Tibial artery (tissue), 4 donors: ENCODE measurements around the gene MCRIP2.

Experiments
- DNase-seq, 2 donors: peaks; one replicate each; pipeline ENCODE4 v3.0.0-alpha.2; 2019
- H3K27ac ChIP-seq, 2 donors: fragments of 200-600 bp; sonication (generic) in 1 of 2; 1 replicate in 1 of 2; 2 replicates in 1 of 2; pipeline ENCODE4 v1.5.1; 2018 to 2019; ENCODE audit warnings: mild to moderate bottlenecking in 1 of 2
- H3K27me3 ChIP-seq, 2 donors: fragments of 200-600 bp; sonication (generic) in 1 of 2; one replicate each; pipeline versions ENCODE4 v1.5.1 to v1.6.0; 2016 to 2019
- H3K36me3 ChIP-seq, 3 donors: fragments of 200-600 bp; sonication (generic) in 2 of 3; one replicate each; pipeline ENCODE4 v1.5.1; 2016 to 2019; ENCODE audit warnings: mild to moderate bottlenecking in 2 of 3
- H3K4me1 ChIP-seq, 4 donors: fragments of 200-600 bp; sonication (generic) in 2 of 4; 1 replicate in 3 of 4; 2 replicates in 1 of 4; pipeline ENCODE4 v1.5.1; 2016 to 2019
- H3K4me3 ChIP-seq, 2 donors: fragments of 200-600 bp; sonication (generic) in 1 of 2; 1 replicate in 1 of 2; 2 replicates in 1 of 2; pipeline ENCODE4 v1.5.1; 2018 to 2019; ENCODE audit warnings: mild to moderate bottlenecking in 2 of 2
- H3K9me3 ChIP-seq, 3 donors: fragments of 200-600 bp; sonication (generic) in 1 of 3; one replicate each; pipeline ENCODE4 v1.5.1; 2016 to 2019
- CTCF ChIP-seq, 2 experiments: fragments of 200-600 bp in 1 of 2; fragments of 450-650 bp in 1 of 2; IDR thresholded peaks; one replicate each; pipeline ENCODE4 v1.5.1; 2017 to 2019; ENCODE audit warnings: antibody characterized with exemption in 2 of 2, mild to moderate bottlenecking in 1 of 2, moderate library complexity in 1 of 2
- intact Hi-C: fragments of 100-400 bp; cut with DNase I; formaldehyde crosslinking; loops from one replicate; pipeline ENCODE4 v1.15.0; 2023; ENCODE audit warnings: low total_unique reads

MCRIP2 gene

GRCh38 chr16:631808-632358 lies 9.7 kb upstream of the MCRIP2 start:
- Histone ChIP-seq H3K27ac (no peak overlapping the region), H3K4me3 (no peak overlapping the region), H3K36me3 (peaks cover 7 to 57% (median 36%) of the 10 kb centered on the region in 3 donors), H3K27me3 (peaks cover 0 to 7% of the 10 kb centered on the region in 2 donors), H3K9me3 (no peaks in the 10 kb centered on the region), H3K4me1 (peaks cover 0 to 34% (median 25%) of the 10 kb centered on the region in 4 donors)
- DNase-seq: no peak
- TF ChIP-seq CTCF (IDR thresholded peaks at IDR 0.05): no peak
- intact Hi-C loops: loop anchor here (10.0 kb wide), 1 partner anchor 47 kb away; no protein-coding TSS in a partner anchor

GRCh38 chr16:632486-633335 lies 8.9 kb upstream of the MCRIP2 start:
- Histone ChIP-seq H3K9me3 (no peaks in the 10 kb centered on the region), H3K4me1 (peaks cover 0 to 41% (median 30%) of the 10 kb centered on the region in 4 donors), H3K4me3 (no peak overlapping the region), H3K27ac (no peak overlapping the region), H3K36me3 (peaks cover under 1 to 49% (median 28%) of the 10 kb centered on the region in 3 donors), H3K27me3 (peaks cover 0 to 7% of the 10 kb centered on the region in 2 donors)
- intact Hi-C loops: loop anchor here (10.0 kb wide), 1 partner anchor 48 kb away; no protein-coding TSS in a partner anchor
- no peak for TF ChIP-seq CTCF (IDR thresholded peaks at IDR 0.05)
- DNase-seq: no peak

GRCh38 chr16:633336-634050 lies 8.1 kb upstream of the MCRIP2 start:
- no peak for DNase-seq
- no peak for TF ChIP-seq CTCF (IDR thresholded peaks at IDR 0.05)

GRCh38 chr16:634051-634670 lies 7.5 kb upstream of the MCRIP2 start:
- H3K4me1 ChIP-seq: peaks cover 0 to 45% (median 31%) of the 10 kb centered on the region in 4 donors
- H3K4me3 ChIP-seq: no peak overlapping the region
- DNase-seq: no peak
- intact Hi-C loops: loop anchor here (10.0 kb wide), 1 partner anchor 49 kb away; no protein-coding TSS in a partner anchor
- H3K9me3 ChIP-seq: no peaks in the 10 kb centered on the region
- TF ChIP-seq CTCF (IDR thresholded peaks at IDR 0.05): no peak
- no peak overlapping the region for H3K27ac ChIP-seq
- peaks cover 0 to 7% of the 10 kb centered on the region in 2 donors for H3K27me3 ChIP-seq
- H3K36me3 ChIP-seq: peaks cover 0 to 34% (median 18%) of the 10 kb centered on the region in 3 donors

More at GRCh38 chr16:633336-634050, 8.1 kb upstream of the MCRIP2 start:
- Histone ChIP-seq H3K27me3 (peaks cover 0 to 7% of the 10 kb centered on the region in 2 donors), H3K27ac (no peak overlapping the region), H3K4me3 (no peak overlapping the region), H3K9me3 (no peaks in the 10 kb centered on the region), H3K4me1 (peaks cover 0 to 45% (median 31%) of the 10 kb centered on the region in 4 donors), H3K36me3 (peaks cover 0 to 41% (median 20%) of the 10 kb centered on the region in 3 donors)
- intact Hi-C loops: loop anchor here (10.0 kb wide), 1 partner anchor 49 kb away; no protein-coding TSS in a partner anchor

- no peaks in the 10 kb centered on the region for H3K9me3 ChIP-seq
- peak overlapping the region; percentile 66 to 91 for H3K4me3 ChIP-seq
- peak overlapping the region in 1 of 2 donors; percentile 97 for H3K27ac ChIP-seq
- H3K36me3 ChIP-seq: peaks cover 0 to 28% (median 18%) of the 10 kb centered on the region in 3 donors
- peaks cover 0 to 39% (median 31%) of the 10 kb centered on the region in 4 donors for H3K4me1 ChIP-seq
- no peak for DNase-seq
- no peak for TF ChIP-seq CTCF (IDR thresholded peaks at IDR 0.05)
- peaks cover 0 to 7% of the 10 kb centered on the region in 2 donors for H3K27me3 ChIP-seq
- intact Hi-C loops: loop anchor here (10.0 kb wide), 1 partner anchor 50 kb away; no protein-coding TSS in a partner anchor
These were observed 6.6 kb upstream of the MCRIP2 start for GRCh38 chr16:634996-635395.
